GM18868 (cell line): ENCODE results near the gene PLCH2.
"Not testable (repeated sequence)": the region's sequence is repeated elsewhere in the genome, so short reads cannot be mapped to it uniquely, and the experiment has no call there.

ENCODE experiments used
- ATAC-seq: cut with Tn5 transposase; IDR thresholded peaks from one replicate; pipeline ENCODE4 v1.9.1; 2021; ENCODE audit warnings: mild to moderate bottlenecking, moderate library complexity; ENCODE audit not compliant: unreplicated experiment

The PLCH2 gene

GRCh38 chr1:2439369-2439768 is 36.7 kb upstream of the PLCH2 start:
- ATAC-seq = no peak

GRCh38 chr1:2440346-2440745 is 35.7 kb upstream of the PLCH2 start:
- not testable (repeated sequence) for ATAC-seq

DNA sequence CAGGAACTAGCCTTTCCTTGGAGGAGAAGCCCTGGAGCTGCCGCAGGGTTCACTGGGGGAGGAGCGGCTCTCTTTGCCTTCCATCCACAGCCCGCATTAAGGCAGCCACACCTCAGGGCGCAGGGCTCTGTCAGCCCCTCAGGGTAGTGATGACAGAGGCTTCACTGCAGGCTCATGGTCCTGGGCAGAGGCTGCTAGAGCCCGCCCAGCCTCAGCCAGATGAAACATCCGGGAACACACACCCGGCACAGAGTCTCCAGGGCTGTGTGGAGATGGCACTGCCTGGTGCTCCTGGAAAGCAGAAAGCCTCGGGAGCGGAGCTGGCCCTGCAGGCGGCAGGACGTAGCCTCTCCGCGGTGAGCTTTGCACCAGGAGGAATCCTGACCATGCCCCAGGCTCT is 34.3 kb upstream of the PLCH2 start:
- no peak for ATAC-seq

GRCh38 chr1:2442661-2443060 is 33.4 kb upstream of the PLCH2 start:
- no peak for ATAC-seq

- no peak for ATAC-seq
Observed at GRCh38 chr1:2443277-2444137, 32.6 kb upstream of the PLCH2 start.

- no peak for ATAC-seq
Observed at GRCh38 chr1:2444138-2444591, 31.9 kb upstream of the PLCH2 start.

- no peak for ATAC-seq
Observed at GRCh38 chr1:2445162-2445822, 30.8 kb upstream of the PLCH2 start.

- no peak for ATAC-seq
Observed at GRCh38 chr1:2445823-2446215, 30.3 kb upstream of the PLCH2 start.

- no peak for ATAC-seq
Observed at GRCh38 chr1:2446394-2446793, 29.7 kb upstream of the PLCH2 start.

- ATAC-seq = no peak
Observed at GRCh38 chr1:2446861-2447260, 29.2 kb upstream of the PLCH2 start.

DNA sequence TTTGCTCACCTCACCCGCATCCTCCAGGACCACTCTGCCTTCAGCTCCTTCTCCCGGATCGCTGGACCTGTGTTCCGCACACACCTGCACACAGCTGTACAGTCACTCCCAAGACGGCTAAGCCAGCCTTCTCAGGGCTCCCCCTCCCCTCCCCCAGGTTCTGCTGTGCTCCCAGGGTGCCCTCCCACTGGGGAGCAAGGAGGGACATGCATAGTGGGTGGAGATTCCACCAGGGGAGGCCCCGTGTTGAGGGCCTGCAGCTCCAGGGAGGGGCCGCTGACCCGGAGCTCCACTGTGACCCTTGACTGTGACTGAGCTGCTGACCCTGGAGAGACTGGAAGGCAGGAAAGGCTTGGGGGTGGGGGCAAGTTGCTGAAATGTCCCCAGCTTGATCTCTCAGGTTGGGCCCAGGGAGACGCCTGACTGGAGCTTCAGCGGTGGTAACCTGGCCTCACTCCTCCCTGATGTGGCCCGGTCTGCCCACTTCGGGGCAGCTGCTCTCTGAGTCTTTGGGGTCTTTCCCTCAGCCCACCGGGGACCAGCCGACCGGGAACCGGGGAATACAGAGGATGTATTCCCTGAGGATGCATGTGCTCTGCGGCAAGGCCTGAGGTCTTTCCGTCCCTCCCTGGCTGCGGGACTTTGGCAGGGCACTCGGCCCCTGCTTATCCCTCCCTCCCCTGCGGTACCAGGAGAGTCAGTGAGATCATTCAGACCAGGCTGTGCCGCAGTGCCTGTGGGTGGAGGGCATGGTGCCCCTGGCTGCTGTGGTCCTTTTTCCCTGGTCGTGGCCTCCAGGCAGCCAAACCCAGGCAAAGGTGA is 28.6 kb upstream of the PLCH2 start:
- ATAC-seq = no peak

DNA sequence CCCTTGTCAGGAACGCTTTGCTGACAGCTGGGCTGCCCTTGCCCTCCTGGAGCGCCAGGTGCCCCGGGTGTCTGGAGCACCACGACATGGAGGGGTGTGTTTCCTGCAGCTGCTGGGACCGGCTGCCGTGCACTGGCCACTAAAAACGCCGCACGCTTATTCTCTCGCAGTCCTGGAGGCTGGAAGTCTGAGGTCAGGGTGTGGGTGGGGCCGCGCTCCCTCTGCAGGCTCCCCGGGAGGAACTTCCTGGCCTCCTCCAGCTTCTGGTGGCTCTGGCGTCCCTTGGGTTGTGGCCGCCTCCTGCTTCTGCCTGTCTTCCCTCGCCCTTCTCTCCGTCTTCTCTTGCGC is 28.0 kb upstream of the PLCH2 start:
- ATAC-seq = no peak

GRCh38 chr1:2449636-2450454 is 26.2 kb upstream of the PLCH2 start:
- no peak for ATAC-seq

DNA sequence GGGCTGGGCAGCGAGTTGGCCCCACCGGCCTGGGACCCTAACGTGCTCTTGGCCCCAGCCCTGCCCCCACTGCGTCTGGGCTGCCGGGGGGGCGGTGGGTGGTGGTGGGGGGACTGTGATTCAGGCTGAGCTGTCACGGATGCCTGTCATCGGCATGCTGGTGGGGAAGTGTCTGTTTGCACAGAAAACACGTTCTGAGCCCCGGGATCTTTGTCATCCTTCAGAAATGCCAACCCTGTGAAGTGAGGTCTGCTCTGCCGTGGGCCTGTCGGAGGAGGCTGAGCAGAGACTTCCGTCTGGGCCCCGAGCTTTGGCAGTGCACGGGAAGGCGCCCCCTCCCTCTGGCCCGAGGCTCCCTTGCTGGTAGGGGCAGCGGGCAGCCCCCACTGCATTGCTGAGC is 24.3 kb upstream of the PLCH2 start:
- no peak for ATAC-seq

DNA sequence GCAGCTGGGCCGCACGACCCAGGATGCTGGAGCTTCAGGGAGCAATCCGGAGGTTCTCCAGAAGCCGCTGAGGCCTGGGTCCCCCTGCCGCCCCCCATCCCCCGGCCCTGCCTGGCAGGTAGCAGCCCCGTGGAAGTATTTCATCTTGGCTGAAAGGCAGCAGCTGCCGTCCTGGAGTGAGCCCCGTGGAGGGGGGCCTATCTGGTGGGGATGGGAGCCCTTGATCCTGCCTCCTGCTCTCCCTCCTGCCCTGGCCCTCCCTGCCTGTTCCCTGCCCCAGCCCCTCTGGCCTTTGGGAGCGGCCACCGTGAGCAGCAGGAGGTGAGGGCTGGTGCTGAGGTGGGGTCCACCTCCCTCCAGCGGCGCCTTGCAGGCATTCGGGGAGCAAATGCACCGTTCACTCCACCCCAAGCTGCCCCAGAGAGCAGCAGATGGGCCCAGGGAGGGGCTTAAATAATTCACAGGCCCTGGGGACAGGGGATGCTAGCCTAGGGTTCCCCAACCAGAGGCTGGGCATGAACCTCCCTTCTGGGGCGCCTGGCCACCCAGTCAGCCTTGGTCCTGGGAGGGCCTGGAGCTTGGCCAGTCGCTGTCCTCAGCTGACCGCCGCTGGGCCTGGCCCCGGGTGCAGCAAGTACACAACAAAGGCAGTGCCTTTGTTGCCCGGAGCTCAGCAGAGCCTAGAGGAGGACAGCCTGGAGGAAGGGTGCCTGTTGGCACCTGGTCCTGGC is 23.7 kb upstream of the PLCH2 start:
- no peak for ATAC-seq

- ATAC-seq = no peak
Observed at GRCh38 chr1:2452932-2453315, 23.2 kb upstream of the PLCH2 start.

DNA sequence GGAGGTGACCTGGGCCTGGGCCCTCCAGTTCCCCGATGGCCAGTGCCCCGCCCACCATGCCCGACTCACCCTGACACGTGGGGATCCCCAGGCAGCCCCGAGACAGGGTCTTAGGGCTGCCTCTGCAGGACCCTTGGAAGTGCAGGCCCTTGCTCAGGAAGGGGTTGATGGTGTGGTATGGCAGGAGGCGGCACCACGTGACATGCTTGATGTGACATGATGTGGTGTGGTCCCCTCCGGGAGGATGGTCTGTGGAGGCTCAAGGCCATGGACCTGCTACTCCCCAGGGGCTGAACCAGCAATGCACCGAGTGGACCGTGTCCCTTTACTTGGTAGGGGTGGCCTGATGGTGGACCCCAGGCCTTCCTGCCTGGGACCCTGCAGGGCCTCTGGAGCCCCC is 21.9 kb upstream of the PLCH2 start:
- ATAC-seq = no peak

- ATAC-seq = no peak
Observed at GRCh38 chr1:2455757-2456156, 20.3 kb upstream of the PLCH2 start.

DNA sequence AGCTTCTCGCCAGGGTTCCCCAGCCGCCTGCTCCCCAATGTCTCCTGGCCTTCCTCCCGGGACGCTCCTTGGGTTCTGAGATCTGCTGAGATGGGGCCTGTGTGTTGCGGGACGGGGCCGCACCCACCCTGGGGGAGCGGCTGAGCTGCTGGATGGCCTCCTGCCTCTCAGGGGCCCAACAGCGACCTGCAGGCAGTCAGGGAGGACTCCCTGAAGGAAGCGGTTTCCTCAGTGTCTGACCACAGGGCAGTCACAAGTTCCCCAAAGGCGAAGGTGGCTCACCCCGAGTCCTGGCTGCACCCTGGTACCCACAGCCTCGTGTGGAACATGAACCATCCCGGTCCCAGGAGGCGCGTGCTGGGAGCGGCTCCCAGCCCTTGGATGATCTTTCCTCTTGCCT is 18.6 kb upstream of the PLCH2 start:
- ATAC-seq = no peak

DNA sequence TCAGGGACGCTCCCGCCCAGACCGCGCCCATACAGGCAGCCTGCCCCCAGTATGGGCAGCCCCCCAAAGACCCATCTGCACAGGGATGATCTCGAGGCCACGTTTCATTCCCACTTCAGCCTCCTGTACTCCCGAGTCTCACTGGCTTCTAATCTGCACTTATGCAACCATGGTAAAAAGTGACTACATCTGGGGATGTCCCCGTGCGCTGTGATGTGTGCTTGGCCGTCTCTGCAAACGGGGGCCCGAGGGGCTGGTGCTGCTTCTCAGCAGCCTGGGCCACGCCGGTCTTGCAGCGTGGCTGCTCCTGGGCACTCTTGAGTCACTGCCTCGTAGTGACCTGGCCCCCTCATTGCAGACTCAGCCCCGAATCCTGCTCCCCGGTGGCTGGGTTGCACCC is 17.4 kb upstream of the PLCH2 start:
- ATAC-seq = no peak
